OCI-LY3 (cell line): ENCODE results near the gene BBIP1.

Experiments
- CTCF ChIP-seq: fragments of 200-600, 300-600 bp; sonication (generic); IDR thresholded peaks from 2 replicates; pipeline ENCODE4 v1.5.1; 2014; ENCODE audit warnings: antibody characterized with exemption, low read length, low read depth
- EZH2phosphoT487 ChIP-seq: fragments of 200-600 bp; shearing (Covaris generic); IDR thresholded peaks from 2 replicates; pipeline ENCODE4 v1.6.1; 2018; ENCODE audit warnings: antibody characterized with exemption, mixed run types, low read depth

- TF ChIP-seq CTCF (no peak), EZH2phosphoT487 (no peak)
These were observed 56.0 kb downstream of the BBIP1 start for GRCh38 chr10:110862961-110863360.
